B cell (primary cell): ENCODE data around the gene NDOR1. TPM values are rescaled to one million over a fixed set of nuclear protein-coding genes. Genes with fewer than 3 reads are reported as not detected.

Experiments
- ATAC-seq: fragments of 200-7000 bp; cut with Tn5 transposase; one replicate; pipeline ENCODE4 v1.10.0; 2021; ENCODE audit warnings: low read depth, mild to moderate bottlenecking, moderate number of reproducible peaks, moderate library complexity
- CTCF ChIA-PET: fragments of 350-600 bp; sonication (Branson Sonifier 250); formaldehyde crosslinking; loops from one replicate; lab custom pipeline; 2021; ENCODE audit warnings: antibody characterized with exemption, inconsistent platforms; lab: Charles Lee
- POLR2A ChIA-PET: fragments of 350-600 bp; sonication (Branson Sonifier 250); formaldehyde crosslinking; loops from one replicate; lab custom pipeline; 2021; ENCODE audit warnings: antibody characterized with exemption; lab: Charles Lee
- DNase-seq: peaks from one replicate; pipeline ENCODE4 v3.0.0; 2013
- H2AFZ ChIP-seq: 2 replicates; pipeline ENCODE4 v1.6.1; 2012; ENCODE audit warnings: mild to moderate bottlenecking, low read depth, low read length; ENCODE audit not compliant: insufficient read depth, poor library complexity, severe bottlenecking
- H3K27ac ChIP-seq, 2 donors: 1 replicate in 1 of 2; 2 replicates in 1 of 2; pipeline ENCODE4 v1.5.1; 2012 to 2013; ENCODE audit warnings: low read length in 2 of 2, mild to moderate bottlenecking in 2 of 2, moderate library complexity in 1 of 2
- H3K27me3 ChIP-seq, 4 experiments: fragments of 200-600 bp in 1 of 4; sonication (generic) in 1 of 4; replicated peaks in 1 of 4; 1 replicate in 2 of 4; 2 replicates in 2 of 4; pipeline versions ENCODE4 v1.6.1 to v1.7.0; 2013 to 2016; ENCODE audit warnings: low read length in 3 of 4, mild to moderate bottlenecking in 2 of 4, mixed read lengths in 1 of 4, moderate library complexity in 1 of 4; ENCODE audit not compliant: insufficient read depth in 4 of 4, control insufficient read depth in 3 of 4; ENCODE audit errors: control extremely low read depth in 1 of 4
- H3K36me3 ChIP-seq, 2 experiments: replicated peaks in 1 of 2; 1 replicate in 1 of 2; 2 replicates in 1 of 2; pipeline versions ENCODE4 v1.6.1 to v1.7.1; 2013; ENCODE audit warnings: low read length in 1 of 2; ENCODE audit not compliant: insufficient read depth in 2 of 2, control insufficient read depth in 1 of 2; ENCODE audit errors: control extremely low read depth in 1 of 2, extremely low read depth in 1 of 2
- H3K4me1 ChIP-seq, 2 donors: fragments of 200-600 bp in 1 of 2; sonication (generic) in 1 of 2; 1 replicate in 1 of 2; 2 replicates in 1 of 2; pipeline versions ENCODE4 v1.5.1 to v1.6.1; 2013 to 2017; ENCODE audit warnings: low read length in 2 of 2; ENCODE audit not compliant: control insufficient read depth in 2 of 2, insufficient read depth in 2 of 2
- H3K4me2 ChIP-seq: replicated peaks from 2 replicates; pipeline ENCODE3; 2012; ENCODE audit warnings: mild to moderate bottlenecking, low read depth, low read length; ENCODE audit not compliant: poor library complexity, severe bottlenecking
- H3K4me3 ChIP-seq, 5 experiments: fragments of 200-600 bp in 1 of 5; sonication (generic) in 1 of 5; 1 replicate in 3 of 5; 2 replicates in 2 of 5; pipeline versions ENCODE4 v1.5.1 to v1.7.0; 2011 to 2016; ENCODE audit warnings: low read length in 4 of 5, mild to moderate bottlenecking in 4 of 5, low read depth in 2 of 5, control low read depth in 1 of 5, moderate library complexity in 1 of 5; ENCODE audit not compliant: insufficient read depth in 1 of 5; ENCODE audit errors: control extremely low read depth in 1 of 5, extremely low read depth in 1 of 5
- H3K79me2 ChIP-seq: fragments of 200-600 bp; sonication (generic); one replicate; pipeline ENCODE4 v1.6.0; 2016; ENCODE audit warnings: low read length; ENCODE audit not compliant: control insufficient read depth, insufficient read depth
- H3K9ac ChIP-seq: fragments of 200-600 bp; sonication (generic); 2 replicates; pipeline ENCODE4 v1.6.1; 2017; ENCODE audit warnings: mild to moderate bottlenecking, low read length, moderate library complexity
- H3K9me3 ChIP-seq, 3 donors: one replicate each; pipeline versions ENCODE4 v1.6.1 to v1.7.1; 2013; ENCODE audit warnings: low read length in 2 of 3; ENCODE audit not compliant: control insufficient read depth in 2 of 3, insufficient read depth in 1 of 3; ENCODE audit errors: control extremely low read depth in 1 of 3
- H4K20me1 ChIP-seq: 2 replicates; pipeline ENCODE4 v1.6.0; 2012; ENCODE audit warnings: mild to moderate bottlenecking, low read length; ENCODE audit not compliant: insufficient read depth, control insufficient read depth, poor library complexity, severe bottlenecking
- H3K27ac Mint-ChIP-seq: one replicate; pipeline ENCODE4 v1.8.0; 2021; ENCODE audit warnings: mixed read lengths
- H3K27me3 Mint-ChIP-seq: one replicate; pipeline ENCODE4 v1.8.0; 2021; ENCODE audit warnings: mixed read lengths
- H3K4me1 Mint-ChIP-seq: one replicate; pipeline ENCODE4 v1.8.0; 2021; ENCODE audit warnings: mixed read lengths
- H3K4me3 Mint-ChIP-seq: one replicate; pipeline ENCODE4 v1.8.0; 2021; ENCODE audit warnings: mixed read lengths
- H3K9me3 Mint-ChIP-seq: one replicate; pipeline ENCODE4 v1.8.0; 2022; ENCODE audit warnings: mixed read lengths; ENCODE audit not compliant: insufficient read depth
- EZH2 ChIP-seq: IDR thresholded peaks from 2 replicates; pipeline ENCODE4 v1.6.1; 2012; ENCODE audit warnings: borderline replicate concordance, low read depth, mild to moderate bottlenecking, moderate library complexity, low read length; ENCODE audit not compliant: insufficient read depth, poor library complexity, severe bottlenecking
- WGBS: methylation state at CpG from one replicate; pipeline ENCODE4 v1.1.5; 2013; ENCODE audit warnings: missing lambda C conversion rate; ENCODE audit not compliant: insufficient coverage; 5-methylcytosine and 5-hydroxymethylcytosine counted together
- intact Hi-C: fragments of 100-400 bp; cut with micrococcal nuclease; formaldehyde crosslinking; loops from one replicate; pipeline ENCODE4 v1.10.0; 2022
- polyA plus RNA-seq: library from polyadenylated mRNA; depleted of rRNA; stranded (reverse); fragments of >200 nt; gene quantifications from 2 replicates; pipeline ENCODE4 v1.2.3, GENCODE V29; 2012
- total RNA-seq, 2 donors: library from RNA; stranded (reverse); fragments of 120-200 nt in 1 of 2; gene quantifications; 1 replicate in 1 of 2; 2 replicates in 1 of 2; pipeline versions ENCODE4 v1.2.3 to v1.2.4, GENCODE V29; 2013 to 2022
- TF ChIP-seq, protein P1 (sequence below): fragments of 200-600 bp; IDR thresholded peaks from one replicate; pipeline ENCODE4 v1.8.0; 2022; ENCODE audit warnings: antibody characterized with exemption, mild to moderate bottlenecking

NDOR1 gene
- total and polyA plus RNA-seq, 2 donors (not counting 1 experiment from before 2014, with no cell fraction given) = 36.4 to 40.9 TPM

DNA sequence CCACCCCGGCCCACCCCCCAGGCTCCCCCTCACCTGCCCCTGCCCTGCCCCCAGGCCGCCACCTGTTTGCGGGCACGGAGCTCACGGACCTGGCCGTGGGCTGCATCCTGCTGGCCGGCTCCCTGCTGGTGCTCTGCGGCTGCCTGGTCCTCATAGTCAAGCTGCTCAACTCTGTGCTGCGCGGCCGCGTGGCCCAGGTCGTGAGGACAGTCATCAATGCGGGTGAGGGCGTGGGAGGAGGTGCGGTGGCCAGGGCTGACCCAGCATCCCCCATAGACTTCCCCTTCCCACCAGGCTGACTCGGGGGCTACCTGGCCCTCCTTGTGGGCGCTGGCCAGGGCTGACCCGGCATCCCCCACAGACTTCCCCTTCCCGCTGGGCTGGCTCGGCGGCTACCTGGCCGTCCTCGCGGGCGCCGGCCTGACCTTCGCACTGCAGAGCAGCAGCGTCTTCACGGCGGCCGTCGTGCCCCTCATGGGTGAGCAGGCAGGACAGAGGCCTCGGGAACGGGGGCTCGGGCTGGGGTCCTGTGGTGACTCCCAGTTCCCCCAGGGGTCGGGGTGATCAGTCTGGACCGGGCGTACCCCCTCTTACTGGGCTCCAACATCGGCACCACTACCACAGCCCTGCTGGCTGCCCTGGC lies 28.7 kb downstream of the NDOR1 start:
- Histone ChIP-seq H4K20me1 (peaks cover 17% of the 10 kb centered on the region), H3K9ac (no peak overlapping the region), H3K4me2 (peak overlapping the region; percentile 72), H3K36me3 (no peaks in the 10 kb centered on the region), H3K27ac (no peak overlapping the region), H3K79me2 (peaks cover 26% of the 10 kb centered on the region), H3K9me3 (peaks cover 0 to 3% (median 0%) of the 10 kb centered on the region in 3 donors), H3K27me3 (peaks cover 0 to 18% (median 2%) of the 10 kb centered on the region in 4 experiments), H3K4me3 (no peak overlapping the region), H2AFZ (no peak overlapping the region), H3K4me1 (peaks cover 33 to 52% of the 10 kb centered on the region in 2 donors)
- intact Hi-C loops = no loop called here
- WGBS = 77% methylated on average over 36 of the region's 40 CpGs
- no peak for TF ChIP-seq EZH2
- TF ChIP-seq, protein P1, sequence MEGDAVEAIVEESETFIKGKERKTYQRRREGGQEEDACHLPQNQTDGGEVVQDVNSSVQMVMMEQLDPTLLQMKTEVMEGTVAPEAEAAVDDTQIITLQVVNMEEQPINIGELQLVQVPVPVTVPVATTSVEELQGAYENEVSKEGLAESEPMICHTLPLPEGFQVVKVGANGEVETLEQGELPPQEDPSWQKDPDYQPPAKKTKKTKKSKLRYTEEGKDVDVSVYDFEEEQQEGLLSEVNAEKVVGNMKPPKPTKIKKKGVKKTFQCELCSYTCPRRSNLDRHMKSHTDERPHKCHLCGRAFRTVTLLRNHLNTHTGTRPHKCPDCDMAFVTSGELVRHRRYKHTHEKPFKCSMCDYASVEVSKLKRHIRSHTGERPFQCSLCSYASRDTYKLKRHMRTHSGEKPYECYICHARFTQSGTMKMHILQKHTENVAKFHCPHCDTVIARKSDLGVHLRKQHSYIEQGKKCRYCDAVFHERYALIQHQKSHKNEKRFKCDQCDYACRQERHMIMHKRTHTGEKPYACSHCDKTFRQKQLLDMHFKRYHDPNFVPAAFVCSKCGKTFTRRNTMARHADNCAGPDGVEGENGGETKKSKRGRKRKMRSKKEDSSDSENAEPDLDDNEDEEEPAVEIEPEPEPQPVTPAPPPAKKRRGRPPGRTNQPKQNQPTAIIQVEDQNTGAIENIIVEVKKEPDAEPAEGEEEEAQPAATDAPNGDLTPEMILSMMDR = no peak
- Mint-ChIP-seq H3K4me3 (no peak overlapping the region), H3K27me3 (no peaks in the 10 kb centered on the region), H3K4me1 (peaks cover 33% of the 10 kb centered on the region), H3K9me3 (no peaks in the 10 kb centered on the region), H3K27ac (peak overlapping the region; percentile 20)
- ChIA-PET POLR2A (interaction anchor here (0.6 to 1.0 kb wide), 4 partner anchors 10 to 502 kb away, joined by 3 to 10 read pairs (median 4); partner anchors contain the start of gene CYSRT1), CTCF (interaction anchor here (0.9 to 8.9 kb wide), 4 partner anchors 9 to 138 kb away, joined by 3 to 76 read pairs (median 4); partner anchors contain the start of genes CYSRT1, RNF208, RNF224 and SSNA1)
- ATAC-seq (no peak), DNase-seq (peak; percentile 31)
